ENCODE data around the gene CCDC136.

The CCDC136 gene

DNA sequence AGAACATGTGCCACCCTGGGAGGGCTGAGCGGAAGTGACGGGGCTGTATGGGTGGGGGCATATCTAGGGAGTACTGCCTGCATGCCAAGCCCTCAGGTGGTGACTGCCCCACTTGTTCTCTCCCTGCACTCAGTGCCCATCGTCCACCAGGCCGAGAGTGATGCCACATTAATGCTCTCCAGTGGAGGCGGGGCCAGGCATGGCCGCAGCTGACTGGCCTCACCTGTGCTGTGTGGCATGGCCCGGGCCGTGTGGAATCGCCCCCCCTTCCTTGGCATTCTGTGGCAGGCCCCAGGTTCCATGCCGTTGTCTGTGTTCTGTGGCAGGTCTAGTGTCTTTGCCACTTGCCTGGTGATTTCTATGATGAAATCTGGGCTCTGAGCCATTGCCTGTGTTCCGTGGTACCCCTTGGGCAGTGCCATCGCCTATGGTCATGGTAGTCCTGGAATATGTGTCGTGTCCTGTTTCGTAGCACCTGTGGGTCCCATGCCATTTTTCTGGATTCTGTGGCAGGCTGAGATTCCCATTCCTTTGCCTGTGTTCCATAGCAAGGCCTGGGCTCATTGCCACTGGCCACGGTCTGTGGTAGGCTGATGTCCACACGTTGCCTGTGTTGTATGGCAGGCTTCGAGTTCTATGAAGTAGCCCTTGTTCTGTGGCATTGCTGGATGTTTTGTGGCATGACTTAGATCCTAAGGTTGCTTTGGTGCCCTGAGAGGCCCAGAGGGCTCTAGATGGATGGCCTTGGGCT lies 47.4 kb downstream of the CCDC136 start:
- TF ChIP-seq, protein P1, sequence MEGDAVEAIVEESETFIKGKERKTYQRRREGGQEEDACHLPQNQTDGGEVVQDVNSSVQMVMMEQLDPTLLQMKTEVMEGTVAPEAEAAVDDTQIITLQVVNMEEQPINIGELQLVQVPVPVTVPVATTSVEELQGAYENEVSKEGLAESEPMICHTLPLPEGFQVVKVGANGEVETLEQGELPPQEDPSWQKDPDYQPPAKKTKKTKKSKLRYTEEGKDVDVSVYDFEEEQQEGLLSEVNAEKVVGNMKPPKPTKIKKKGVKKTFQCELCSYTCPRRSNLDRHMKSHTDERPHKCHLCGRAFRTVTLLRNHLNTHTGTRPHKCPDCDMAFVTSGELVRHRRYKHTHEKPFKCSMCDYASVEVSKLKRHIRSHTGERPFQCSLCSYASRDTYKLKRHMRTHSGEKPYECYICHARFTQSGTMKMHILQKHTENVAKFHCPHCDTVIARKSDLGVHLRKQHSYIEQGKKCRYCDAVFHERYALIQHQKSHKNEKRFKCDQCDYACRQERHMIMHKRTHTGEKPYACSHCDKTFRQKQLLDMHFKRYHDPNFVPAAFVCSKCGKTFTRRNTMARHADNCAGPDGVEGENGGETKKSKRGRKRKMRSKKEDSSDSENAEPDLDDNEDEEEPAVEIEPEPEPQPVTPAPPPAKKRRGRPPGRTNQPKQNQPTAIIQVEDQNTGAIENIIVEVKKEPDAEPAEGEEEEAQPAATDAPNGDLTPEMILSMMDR (IDR thresholded peaks at IDR 0.05; ENCODE audit: low read depth, low read length), result no peak
- H3K4me3 ChIP-seq (ENCODE audit: low read depth, low read length), result no peak overlapping the region
- in situ Hi-C loops (cut with HindIII; ENCODE audit: low sequenced_read_pairs), result no loop called here
- DNase-seq (ENCODE audit: low read depth, low spot score), result no peak

- TF ChIP-seq, protein P1 (IDR thresholded peaks at IDR 0.05; ENCODE audit: low read depth, low read length), result no peak
- in situ Hi-C loops (cut with HindIII; ENCODE audit: low sequenced_read_pairs), result no loop called here
- H3K4me3 ChIP-seq (ENCODE audit: low read depth, low read length), result no peak overlapping the region
- DNase-seq (ENCODE audit: low read depth, low spot score), result no peak
Observed at GRCh38 chr7:128839751-128840177, 48.0 kb downstream of the CCDC136 start.

DNA sequence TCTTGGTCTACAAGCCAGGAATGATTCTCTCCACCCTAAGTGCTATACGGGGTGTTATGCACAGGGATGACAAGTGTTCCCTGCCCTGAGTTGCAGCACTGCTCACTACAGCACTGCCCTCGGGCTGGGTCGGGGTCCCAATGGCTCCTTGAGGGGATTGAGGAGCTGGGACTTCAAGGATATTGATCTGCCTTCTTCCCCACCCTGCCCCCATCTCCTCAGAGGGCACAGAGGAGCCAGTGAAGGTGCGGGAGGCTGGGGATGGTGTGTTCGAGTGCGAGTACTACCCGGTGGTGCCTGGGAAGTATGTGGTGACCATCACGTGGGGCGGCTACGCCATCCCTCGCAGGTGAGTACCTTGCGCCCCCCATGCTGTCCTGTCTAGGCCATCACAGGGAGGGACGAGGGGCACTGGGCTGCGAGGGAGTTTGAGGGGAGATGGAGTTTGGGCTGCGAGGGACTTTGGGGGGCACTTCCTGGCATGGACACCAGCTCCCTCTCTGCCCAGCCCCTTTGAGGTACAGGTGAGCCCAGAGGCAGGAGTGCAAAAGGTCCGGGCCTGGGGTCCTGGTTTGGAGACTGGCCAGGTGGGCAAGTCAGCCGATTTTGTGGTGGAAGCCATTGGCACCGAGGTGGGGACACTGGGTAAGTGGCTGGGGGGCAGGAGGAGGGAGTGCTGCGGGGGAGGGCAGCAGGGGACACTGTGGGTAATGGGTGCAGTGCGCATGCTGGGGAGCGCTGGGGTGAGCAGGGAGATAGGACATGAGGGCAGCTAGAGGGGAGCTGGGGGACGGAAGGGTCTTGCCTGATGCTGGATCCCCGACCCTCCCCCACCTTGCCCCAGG lies 48.8 kb downstream of the CCDC136 start:
- DNase-seq (ENCODE audit: low read depth, low spot score), result no peak
- TF ChIP-seq, protein P1 (IDR thresholded peaks at IDR 0.05; ENCODE audit: low read depth, low read length), result no peak
- in situ Hi-C loops (cut with HindIII; ENCODE audit: low sequenced_read_pairs), result no loop called here
- H3K4me3 ChIP-seq (ENCODE audit: low read depth, low read length), result no peak overlapping the region

DNA sequence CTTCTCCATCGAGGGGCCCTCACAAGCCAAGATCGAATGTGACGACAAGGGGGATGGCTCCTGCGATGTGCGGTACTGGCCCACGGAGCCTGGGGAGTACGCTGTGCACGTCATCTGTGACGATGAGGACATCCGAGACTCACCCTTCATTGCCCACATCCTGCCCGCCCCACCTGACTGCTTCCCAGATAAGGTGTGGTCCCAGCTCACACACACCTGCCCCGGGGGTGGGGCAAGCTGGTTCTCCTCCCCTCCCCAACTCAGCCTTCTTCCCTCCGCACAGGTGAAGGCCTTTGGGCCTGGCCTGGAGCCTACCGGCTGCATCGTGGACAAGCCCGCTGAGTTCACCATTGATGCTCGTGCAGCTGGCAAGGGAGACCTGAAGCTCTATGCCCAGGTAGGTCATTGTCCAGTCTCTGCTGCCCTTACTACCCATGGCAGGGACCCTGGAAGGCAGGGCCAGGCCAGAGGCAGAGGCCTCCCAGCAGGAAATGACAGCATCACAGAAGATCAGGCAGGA lies 49.5 kb downstream of the CCDC136 start:
- TF ChIP-seq, protein P1 (IDR thresholded peaks at IDR 0.05; ENCODE audit: low read depth, low read length), result no peak
- DNase-seq (ENCODE audit: low read depth, low spot score), result no peak
- H3K4me3 ChIP-seq (ENCODE audit: low read depth, low read length), result no peak overlapping the region
- in situ Hi-C loops (cut with HindIII; ENCODE audit: low sequenced_read_pairs), result no loop called here

- in situ Hi-C loops (cut with HindIII; ENCODE audit: low sequenced_read_pairs), result no loop called here
- TF ChIP-seq, protein P1 (IDR thresholded peaks at IDR 0.05; ENCODE audit: low read depth, low read length), result peak; percentile 81
- no peak for DNase-seq (ENCODE audit: low read depth, low spot score)
Observed at GRCh38 chr7:128841921-128842673, 50.3 kb downstream of the CCDC136 start.

More at GRCh38 chr7:128841921-128842673, 50.3 kb downstream of the CCDC136 start:
- no peak overlapping the region for H3K4me3 ChIP-seq (ENCODE audit: low read depth, low read length)

Measured in astrocyte of the spinal cord (primary cell).